ENCODE measurements around the gene C2orf92.

- TF ChIP-seq BHLHE40 (IDR thresholded peaks at IDR 0.05; ENCODE audit: borderline replicate concordance) (no peak), ZNF384 (IDR thresholded peaks at IDR 0.05) (no peak), FOXK2 (IDR thresholded peaks at IDR 0.05) (no peak), NFRKB (IDR thresholded peaks at IDR 0.05) (no peak)
These were observed 35.5 kb downstream of the C2orf92 start for GRCh38 chr2:97704989-97705388.

Data from HEK293T (cell line).